Nephron progenitor cell (in vitro differentiated cells): ENCODE measurements around the gene HLX.
A peak's percentile ranks its signal among the peaks of the same experiment; 100 is the strongest.

ENCODE experiments used
- DNase-seq: peaks from one replicate; pipeline ENCODE4 v3.0.0; 2021
- H3K27ac Mint-ChIP-seq: 2 replicates; pipeline ENCODE4 v1.8.0; 2021; ENCODE audit warnings: mild to moderate bottlenecking, moderate library complexity, mixed read lengths
- H3K27me3 Mint-ChIP-seq: 2 replicates; pipeline ENCODE4 v1.8.0; 2021; ENCODE audit warnings: mild to moderate bottlenecking, low read depth, mixed read lengths; ENCODE audit not compliant: poor library complexity
- H3K36me3 Mint-ChIP-seq: 2 replicates; pipeline ENCODE4 v1.8.0; 2021; ENCODE audit warnings: low read depth, mixed read lengths
- H3K4me1 Mint-ChIP-seq: 2 replicates; pipeline ENCODE4 v1.8.0; 2021; ENCODE audit warnings: mixed read lengths
- H3K4me3 Mint-ChIP-seq: 2 replicates; pipeline ENCODE4 v1.8.0; 2021; ENCODE audit warnings: mild to moderate bottlenecking, moderate library complexity, mixed read lengths
- H3K9me3 Mint-ChIP-seq: 2 replicates; pipeline ENCODE4 v1.8.0; 2021; ENCODE audit warnings: mild to moderate bottlenecking, moderate library complexity, mixed read lengths
- CTCF ChIP-seq: fragments of 200-600 bp; sonication (generic); IDR thresholded peaks from 2 replicates; pipeline ENCODE4 v1.5.0; 2021; ENCODE audit warnings: antibody characterized with exemption

Gene HLX

GRCh38 chr1:220902916-220903315 lies 23.7 kb downstream of the HLX start:
- Mint-ChIP-seq H3K36me3 (no peaks in the 10 kb centered on the region), H3K27me3 (peaks cover 52% of the 10 kb centered on the region), H3K4me1 (peaks cover 39% of the 10 kb centered on the region), H3K9me3 (peaks cover 25% of the 10 kb centered on the region), H3K4me3 (no peak overlapping the region), H3K27ac (no peak overlapping the region)
- no peak for TF ChIP-seq CTCF
- no peak for DNase-seq

- peaks cover 45% of the 10 kb centered on the region for H3K4me1 Mint-ChIP-seq
- peaks cover 45% of the 10 kb centered on the region for H3K27me3 Mint-ChIP-seq
- TF ChIP-seq CTCF = no peak
- no peaks in the 10 kb centered on the region for H3K36me3 Mint-ChIP-seq
- DNase-seq = no peak
- peaks cover 9% of the 10 kb centered on the region for H3K9me3 Mint-ChIP-seq
- no peak overlapping the region for H3K4me3 Mint-ChIP-seq
- H3K27ac Mint-ChIP-seq = no peak overlapping the region
These were observed 25.6 kb downstream of the HLX start for GRCh38 chr1:220904876-220905275.

GRCh38 chr1:220905650-220906560 lies 26.7 kb downstream of the HLX start:
- peaks cover 36% of the 10 kb centered on the region for H3K27me3 Mint-ChIP-seq
- no peak overlapping the region for H3K4me3 Mint-ChIP-seq

GRCh38 chr1:220906561-220907334 lies 27.5 kb downstream of the HLX start:
- TF ChIP-seq CTCF = no peak
- Mint-ChIP-seq H3K4me3 (no peak overlapping the region), H3K9me3 (no peaks in the 10 kb centered on the region), H3K36me3 (no peaks in the 10 kb centered on the region), H3K27me3 (peaks cover 31% of the 10 kb centered on the region), H3K27ac (peak overlapping the region; percentile 36), H3K4me1 (peaks cover 45% of the 10 kb centered on the region)
- DNase-seq = no peak

More at GRCh38 chr1:220905650-220906560, 26.7 kb downstream of the HLX start:
- H3K9me3 Mint-ChIP-seq = peaks cover 3% of the 10 kb centered on the region
- no peaks in the 10 kb centered on the region for H3K36me3 Mint-ChIP-seq
- peak overlapping the region; percentile 36 for H3K27ac Mint-ChIP-seq
- TF ChIP-seq CTCF = no peak
- no peak for DNase-seq
- peaks cover 45% of the 10 kb centered on the region for H3K4me1 Mint-ChIP-seq

GRCh38 chr1:220908757-220909156 lies 29.5 kb downstream of the HLX start:
- no peak for DNase-seq
- Mint-ChIP-seq H3K36me3 (no peaks in the 10 kb centered on the region), H3K27ac (no peak overlapping the region), H3K4me3 (no peak overlapping the region), H3K4me1 (peaks cover 44% of the 10 kb centered on the region), H3K9me3 (no peaks in the 10 kb centered on the region), H3K27me3 (peaks cover 27% of the 10 kb centered on the region)
- peak; percentile 47 for TF ChIP-seq CTCF
